Mucosa of rectum (tissue), 2 donors: ENCODE results near the gene B4GALT5.

Experiments used
- H3K27ac ChIP-seq, 2 donors: one replicate each; pipeline ENCODE4 v1.7.0; 2013; ENCODE audit warnings: inconsistent platforms in 2 of 2, low read depth in 2 of 2, low read length in 2 of 2
- H3K27me3 ChIP-seq, 2 donors: one replicate each; pipeline ENCODE4 v1.7.0; 2013; ENCODE audit warnings: low read length in 2 of 2; ENCODE audit not compliant: control insufficient read depth in 2 of 2, insufficient read depth in 2 of 2
- H3K36me3 ChIP-seq, 2 donors: one replicate each; pipeline ENCODE4 v1.7.0; 2013; ENCODE audit warnings: low read length in 2 of 2; ENCODE audit not compliant: control insufficient read depth in 2 of 2, insufficient read depth in 2 of 2
- H3K4me1 ChIP-seq, 2 donors: one replicate each; pipeline ENCODE4 v1.7.0; 2013; ENCODE audit warnings: low read length in 2 of 2, mild to moderate bottlenecking in 1 of 2; ENCODE audit not compliant: control insufficient read depth in 2 of 2, insufficient read depth in 2 of 2
- H3K4me3 ChIP-seq, 2 donors: one replicate each; pipeline ENCODE4 v1.7.0; 2013; ENCODE audit warnings: low read length in 2 of 2
- H3K9ac ChIP-seq, 2 donors: one replicate each; pipeline ENCODE4 v1.7.0; 2013; ENCODE audit warnings: low read length in 2 of 2, low read depth in 1 of 2, mild to moderate bottlenecking in 1 of 2
- H3K9me3 ChIP-seq, 2 donors: one replicate each; pipeline ENCODE4 v1.7.0; 2013; ENCODE audit warnings: low read length in 2 of 2; ENCODE audit not compliant: control insufficient read depth in 2 of 2
- donor health status: healthy.
- donor health status: Normal muscosa, but diverticular disease.

B4GALT5 gene

DNA sequence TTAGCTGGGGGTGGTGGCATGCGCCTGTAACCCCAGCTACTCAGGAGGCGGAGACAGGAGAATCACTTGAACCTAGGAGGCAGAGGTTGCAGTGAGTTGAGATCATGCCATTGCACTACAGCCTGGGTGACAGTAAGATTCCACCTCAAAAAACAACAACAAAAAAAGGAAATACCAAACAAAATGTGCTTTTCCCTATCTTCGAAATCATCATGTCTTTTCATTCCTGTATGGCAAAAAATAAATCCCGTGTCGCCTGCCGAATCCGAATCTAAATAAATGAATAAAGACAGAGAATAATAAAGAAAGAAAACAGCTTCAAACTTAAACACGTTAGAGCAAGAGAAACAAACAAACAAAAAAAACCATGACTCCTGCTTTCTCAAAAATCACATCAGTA lies 11.8 kb downstream of the B4GALT5 start:
- Histone ChIP-seq H3K36me3 (no peaks in the 10 kb centered on the region), H3K27me3 (no peaks in the 10 kb centered on the region), H3K4me1 (peaks cover 17 to 23% of the 10 kb centered on the region in 2 donors), H3K9me3 (no peaks in the 10 kb centered on the region), H3K4me3 (no peak overlapping the region), H3K27ac (no peak overlapping the region), H3K9ac (no peak overlapping the region)

DNA sequence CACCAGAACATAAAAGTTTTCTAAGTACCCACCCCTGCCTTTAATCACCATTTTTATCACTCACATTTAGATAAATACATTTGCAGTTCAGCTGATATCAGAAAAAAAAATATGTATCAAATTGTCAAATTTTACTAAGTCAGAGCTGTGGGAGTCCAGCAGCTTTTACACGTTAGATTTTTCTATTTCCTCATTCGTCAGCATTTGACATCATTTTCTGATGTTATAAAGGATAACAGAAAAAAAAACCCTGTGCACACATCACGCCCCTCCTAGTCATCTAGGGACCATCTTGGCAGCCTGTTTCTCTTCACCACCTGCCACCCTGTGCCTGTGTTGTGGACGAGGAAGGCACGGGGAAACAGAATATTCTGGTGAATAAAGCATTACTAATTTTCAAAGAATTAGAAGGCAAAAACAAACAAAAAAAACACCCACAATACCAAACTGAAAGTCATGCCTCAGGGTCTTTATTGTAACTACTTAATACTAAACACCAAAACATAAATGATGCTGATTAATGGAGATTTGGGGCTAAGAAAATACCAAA lies 12.4 kb downstream of the B4GALT5 start:
- H3K9me3 ChIP-seq, result no peaks in the 10 kb centered on the region
- peaks cover 15 to 25% of the 10 kb centered on the region in 2 donors for H3K4me1 ChIP-seq
- no peak overlapping the region for H3K4me3 ChIP-seq
- H3K27me3 ChIP-seq, result no peaks in the 10 kb centered on the region
- no peak overlapping the region for H3K9ac ChIP-seq
- H3K27ac ChIP-seq, result no peak overlapping the region
- H3K36me3 ChIP-seq, result no peaks in the 10 kb centered on the region

DNA sequence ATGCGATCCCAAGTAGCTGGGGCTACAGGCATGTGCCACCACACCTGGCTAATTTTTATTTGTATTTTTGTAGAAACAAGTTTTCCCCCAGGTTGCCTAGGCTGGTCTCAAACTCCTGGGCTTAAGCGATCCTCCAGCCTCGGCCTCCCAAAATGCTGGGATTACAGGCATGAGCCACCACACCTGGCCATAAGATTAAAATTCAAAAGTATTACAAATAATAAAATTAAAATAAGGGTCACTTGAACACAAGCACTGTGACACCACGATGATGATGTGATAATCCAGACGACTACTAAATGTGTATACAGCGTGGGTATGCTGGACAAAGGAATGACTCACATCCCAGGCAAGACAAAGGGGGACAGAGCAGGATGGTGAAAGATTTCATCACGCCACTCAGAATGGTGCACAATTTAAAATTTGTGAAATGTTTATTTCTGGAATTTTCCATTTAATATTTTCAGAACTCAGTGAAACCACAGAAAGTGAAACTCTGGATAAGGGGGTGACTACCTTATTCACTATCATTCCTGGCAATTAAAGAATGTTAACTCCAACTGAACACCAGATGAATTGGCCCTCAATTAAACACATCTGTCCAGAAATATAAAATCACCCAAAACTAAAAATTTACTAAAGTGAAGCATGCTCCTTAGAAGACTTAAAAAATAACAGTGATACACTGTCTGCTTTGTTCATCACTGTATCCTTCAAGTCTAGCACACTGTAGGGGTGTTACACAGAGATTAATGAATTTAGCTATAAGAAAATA lies 13.1 kb downstream of the B4GALT5 start:
- Histone ChIP-seq H3K4me3 (no peak overlapping the region), H3K36me3 (no peaks in the 10 kb centered on the region), H3K27ac (no peak overlapping the region), H3K27me3 (no peaks in the 10 kb centered on the region), H3K9ac (no peak overlapping the region), H3K9me3 (no peaks in the 10 kb centered on the region), H3K4me1 (peaks cover 12 to 19% of the 10 kb centered on the region in 2 donors)

DNA sequence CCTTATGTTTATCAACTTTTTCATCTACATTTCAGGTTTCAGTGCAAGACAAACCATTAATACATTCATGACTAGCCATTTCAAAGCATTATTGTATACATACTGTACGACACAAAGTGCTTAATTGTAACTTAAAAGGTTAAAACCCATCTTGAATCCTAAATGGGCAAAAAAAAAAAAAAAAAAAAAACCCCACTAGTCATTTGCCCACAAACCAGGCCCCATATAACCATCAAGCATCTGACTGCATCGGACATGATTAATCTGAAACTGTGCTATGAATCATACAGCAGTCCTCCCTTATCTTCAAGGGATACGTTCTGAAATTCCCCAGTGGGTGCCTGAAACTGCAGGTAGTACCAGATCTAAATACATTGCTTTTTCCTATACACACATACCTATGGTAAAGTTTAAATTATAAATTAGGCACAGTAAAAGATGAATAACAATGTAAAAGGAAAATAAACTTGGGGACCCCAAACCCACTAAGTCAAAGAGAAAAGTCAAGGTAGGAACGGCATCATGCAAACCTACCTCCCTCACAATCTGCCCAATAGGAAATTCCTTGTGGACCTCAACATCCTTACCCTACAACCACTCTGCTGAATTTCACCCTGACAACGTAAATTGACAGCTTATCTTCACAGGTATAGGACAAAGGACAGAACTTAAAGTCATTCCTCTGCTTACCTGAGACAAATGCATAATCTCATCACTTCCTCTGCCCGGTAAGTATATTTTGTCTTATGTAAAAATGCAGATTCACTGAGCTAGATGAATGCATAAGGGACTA lies 14.3 kb downstream of the B4GALT5 start:
- Histone ChIP-seq H3K27ac (no peak overlapping the region), H3K4me1 (peaks cover 13 to 16% of the 10 kb centered on the region in 2 donors), H3K27me3 (no peaks in the 10 kb centered on the region), H3K9me3 (no peaks in the 10 kb centered on the region), H3K36me3 (no peaks in the 10 kb centered on the region), H3K4me3 (no peak overlapping the region), H3K9ac (no peak overlapping the region)

DNA sequence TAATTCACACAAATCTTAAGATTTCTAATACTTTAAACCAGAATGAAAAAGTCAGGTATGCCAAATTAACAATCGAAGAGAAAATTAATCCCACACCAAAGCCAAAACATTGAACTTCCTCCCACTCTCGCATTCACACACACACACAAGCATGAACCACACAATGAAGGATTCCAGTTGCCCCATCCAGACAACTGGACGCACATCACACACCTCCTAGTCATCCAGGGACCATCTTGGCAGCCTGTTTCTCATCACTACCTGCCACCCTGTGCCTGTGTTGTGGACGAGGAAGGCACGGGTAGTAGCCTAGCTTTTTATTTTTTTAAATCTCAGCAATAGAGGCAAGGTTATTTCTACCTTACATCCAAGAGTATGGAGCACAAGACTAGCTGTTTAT lies 15.2 kb downstream of the B4GALT5 start:
- peaks cover 13 to 14% of the 10 kb centered on the region in 2 donors for H3K4me1 ChIP-seq
- H3K36me3 ChIP-seq, result no peaks in the 10 kb centered on the region
- H3K9me3 ChIP-seq, result no peaks in the 10 kb centered on the region
- no peak overlapping the region for H3K4me3 ChIP-seq
- H3K27ac ChIP-seq, result no peak overlapping the region
- no peaks in the 10 kb centered on the region for H3K27me3 ChIP-seq
- H3K9ac ChIP-seq, result no peak overlapping the region

DNA sequence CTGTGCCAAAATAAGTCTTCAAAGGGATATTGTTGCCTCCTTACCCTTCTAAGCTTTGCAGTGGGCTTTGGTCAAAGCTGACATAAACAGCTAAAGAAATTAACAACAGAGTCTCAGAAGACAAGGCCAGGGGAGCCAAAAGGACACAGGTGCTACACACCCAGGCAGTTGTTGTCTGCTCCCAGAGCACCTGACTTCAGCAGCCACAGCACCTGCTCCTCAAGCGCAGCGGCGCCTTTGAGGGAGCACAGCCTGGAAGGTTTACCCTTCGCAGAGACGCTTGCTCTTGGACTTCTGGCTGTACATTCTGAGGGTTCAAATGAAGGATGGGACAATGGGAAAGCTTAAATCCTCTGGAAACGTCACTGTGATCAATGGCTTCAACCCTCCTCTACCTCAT lies 16.6 kb downstream of the B4GALT5 start:
- Histone ChIP-seq H3K9ac (peak overlapping the region in 1 of 2 donors; percentile 18), H3K27me3 (no peaks in the 10 kb centered on the region), H3K27ac (peak overlapping the region; percentile 31 to 52), H3K4me3 (no peak overlapping the region), H3K4me1 (peaks cover 13 to 17% of the 10 kb centered on the region in 2 donors), H3K9me3 (no peaks in the 10 kb centered on the region), H3K36me3 (no peaks in the 10 kb centered on the region)

DNA sequence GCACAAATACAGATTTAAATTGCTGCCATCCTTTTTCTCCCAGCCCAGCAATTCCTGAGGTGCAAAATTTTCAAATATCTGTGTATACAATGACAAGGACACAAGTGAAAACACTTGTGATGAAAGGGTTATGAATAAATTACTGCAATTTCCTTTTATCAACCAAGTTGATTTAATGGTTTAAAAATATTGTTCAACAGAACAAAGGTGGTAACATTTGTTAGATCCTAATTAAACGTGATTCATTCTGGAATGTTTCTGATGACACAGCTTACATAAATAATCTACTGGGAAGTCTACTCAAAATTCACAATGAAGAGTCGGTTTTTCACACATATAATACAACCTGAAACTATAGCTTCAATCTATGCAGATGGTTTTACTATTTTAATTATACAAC lies 17.1 kb downstream of the B4GALT5 start:
- H3K9ac ChIP-seq, result no peak overlapping the region
- peak overlapping the region in 1 of 2 donors; percentile 52 for H3K27ac ChIP-seq
- H3K9me3 ChIP-seq, result no peaks in the 10 kb centered on the region
- no peaks in the 10 kb centered on the region for H3K27me3 ChIP-seq
- peaks cover 13 to 21% of the 10 kb centered on the region in 2 donors for H3K4me1 ChIP-seq
- no peaks in the 10 kb centered on the region for H3K36me3 ChIP-seq
- no peak overlapping the region for H3K4me3 ChIP-seq

DNA sequence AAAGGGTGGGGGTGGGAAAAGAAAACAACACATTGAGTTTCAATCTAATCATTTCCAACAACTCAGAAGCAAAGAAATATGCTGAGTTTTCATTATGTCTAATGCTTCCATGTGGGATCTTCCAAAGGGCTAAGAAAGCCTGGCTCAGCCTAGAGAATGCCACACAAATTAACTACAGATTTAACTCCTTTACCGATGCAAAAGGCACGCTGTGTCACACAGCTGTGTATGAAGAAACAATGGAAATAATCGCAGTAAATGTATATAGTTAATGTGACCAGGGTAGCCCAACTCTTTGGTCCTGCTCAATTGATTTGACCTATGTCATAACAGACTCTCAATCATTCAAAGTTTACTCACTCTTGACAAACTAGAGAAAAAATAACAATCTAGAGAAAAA lies 17.8 kb downstream of the B4GALT5 start:
- no peaks in the 10 kb centered on the region for H3K9me3 ChIP-seq
- H3K4me1 ChIP-seq, result peaks cover 19 to 28% of the 10 kb centered on the region in 2 donors
- no peaks in the 10 kb centered on the region for H3K36me3 ChIP-seq
- H3K4me3 ChIP-seq, result no peak overlapping the region
- H3K9ac ChIP-seq, result no peak overlapping the region
- no peak overlapping the region for H3K27ac ChIP-seq
- no peaks in the 10 kb centered on the region for H3K27me3 ChIP-seq

DNA sequence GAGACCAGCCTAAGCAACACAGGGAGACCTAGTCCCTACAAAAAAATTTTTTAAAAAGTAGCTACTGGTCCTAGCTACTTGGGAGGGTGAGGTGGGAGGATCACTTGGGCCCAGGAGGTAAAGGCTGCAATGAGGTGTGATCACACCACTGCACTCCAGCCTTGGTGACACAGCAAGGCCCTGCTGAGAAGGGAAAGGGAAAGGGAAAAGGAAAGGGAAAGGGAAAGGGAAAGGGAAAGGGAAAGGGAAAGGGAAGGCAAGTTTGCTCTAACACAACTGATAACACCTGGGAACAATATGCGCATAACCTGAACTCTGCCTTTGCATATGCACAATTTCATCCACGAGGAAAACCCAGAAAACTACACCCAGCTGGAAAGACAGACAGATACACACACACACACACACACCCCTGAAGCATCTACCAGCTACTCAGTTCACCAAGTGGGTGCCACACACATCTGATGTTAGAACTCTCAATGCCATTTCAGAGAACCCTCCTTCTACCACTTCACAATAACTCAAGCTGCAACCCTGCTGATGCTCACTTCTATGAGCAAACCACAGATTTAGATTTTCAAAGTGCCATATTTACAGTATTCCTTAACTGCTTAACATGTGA lies 19.1 kb downstream of the B4GALT5 start:
- H3K4me3 ChIP-seq, result no peak overlapping the region
- no peak overlapping the region for H3K9ac ChIP-seq
- H3K36me3 ChIP-seq, result no peaks in the 10 kb centered on the region
- H3K4me1 ChIP-seq, result peaks cover 21 to 31% of the 10 kb centered on the region in 2 donors
- H3K27me3 ChIP-seq, result no peaks in the 10 kb centered on the region
- no peak overlapping the region for H3K27ac ChIP-seq
- H3K9me3 ChIP-seq, result no peaks in the 10 kb centered on the region
